DND-41 (cell line): ENCODE data around the gene PXK.

ENCODE experiments used
- ATAC-seq: fragments of 200-7000 bp; cut with Tn5 transposase; 3 replicates; pipeline ENCODE4 v1.9.1; 2021; ENCODE audit warnings: low read depth; ENCODE audit not compliant: insufficient read depth
- DNase-seq: peaks from one replicate; pipeline ENCODE4 v3.0.0-alpha.2; 2020
- H2AFZ ChIP-seq: 2 replicates; pipeline ENCODE4 v1.6.0; 2012; ENCODE audit warnings: low read depth, low read length
- H3K27ac ChIP-seq: 2 replicates; pipeline ENCODE4 v1.5.1; 2012; ENCODE audit warnings: low read length, inconsistent platforms
- H3K27me3 ChIP-seq: fragments of 200-600 bp; sonication (generic); 2 replicates; pipeline ENCODE4 v1.6.0; 2012; ENCODE audit warnings: low read length, mild to moderate bottlenecking, inconsistent platforms; ENCODE audit not compliant: insufficient read depth, poor library complexity
- H3K36me3 ChIP-seq: 2 replicates; pipeline ENCODE4 v1.5.1; 2012; ENCODE audit warnings: low read length, inconsistent platforms; ENCODE audit not compliant: insufficient read depth
- H3K4me1 ChIP-seq: 2 replicates; pipeline ENCODE4 v1.5.1; 2012; ENCODE audit warnings: mild to moderate bottlenecking, low read length; ENCODE audit not compliant: insufficient read depth
- H3K4me2 ChIP-seq: 2 replicates; pipeline ENCODE4 v1.6.0; 2012; ENCODE audit warnings: mild to moderate bottlenecking, moderate library complexity, low read length, inconsistent platforms; ENCODE audit not compliant: insufficient read depth
- H3K4me3 ChIP-seq, 2 experiments: fragments of 200-600 bp in 1 of 2; shearing (Covaris generic) in 1 of 2; 2 replicates each; pipeline ENCODE4 v1.5.1; 2012 to 2016; ENCODE audit warnings: inconsistent platforms in 2 of 2, low read length in 2 of 2, mild to moderate bottlenecking in 2 of 2, low read depth in 1 of 2, moderate library complexity in 1 of 2
- H3K79me2 ChIP-seq: 2 replicates; pipeline ENCODE4 v1.6.0; 2012; ENCODE audit warnings: low read length, inconsistent platforms; ENCODE audit not compliant: insufficient read depth
- H3K9ac ChIP-seq: 2 replicates; pipeline ENCODE4 v1.6.0; 2012; ENCODE audit warnings: low read depth, mild to moderate bottlenecking, inconsistent platforms, low read length, moderate library complexity
- H3K9me3 ChIP-seq: 2 replicates; pipeline ENCODE4 v1.5.1; 2012; ENCODE audit warnings: low read length, moderate library complexity, mild to moderate bottlenecking, inconsistent platforms; ENCODE audit not compliant: insufficient read depth, severe bottlenecking
- H4K20me1 ChIP-seq: 2 replicates; pipeline ENCODE4 v1.6.0; 2012; ENCODE audit warnings: low read length; ENCODE audit not compliant: insufficient read depth
- EZH2 ChIP-seq: IDR thresholded peaks from 3 replicates; pipeline ENCODE4 v1.6.1; 2012; ENCODE audit warnings: borderline replicate concordance, low read depth, mild to moderate bottlenecking, moderate library complexity, low read length, inconsistent platforms; ENCODE audit not compliant: severe bottlenecking
- TF ChIP-seq, protein P1 (sequence below): IDR thresholded peaks from 2 replicates; pipeline ENCODE4 v1.5.1; 2012; ENCODE audit warnings: borderline replicate concordance, low read length, moderate library complexity, mild to moderate bottlenecking; ENCODE audit not compliant: poor library complexity, severe bottlenecking; ENCODE audit errors: extremely low read depth

Gene PXK

DNA sequence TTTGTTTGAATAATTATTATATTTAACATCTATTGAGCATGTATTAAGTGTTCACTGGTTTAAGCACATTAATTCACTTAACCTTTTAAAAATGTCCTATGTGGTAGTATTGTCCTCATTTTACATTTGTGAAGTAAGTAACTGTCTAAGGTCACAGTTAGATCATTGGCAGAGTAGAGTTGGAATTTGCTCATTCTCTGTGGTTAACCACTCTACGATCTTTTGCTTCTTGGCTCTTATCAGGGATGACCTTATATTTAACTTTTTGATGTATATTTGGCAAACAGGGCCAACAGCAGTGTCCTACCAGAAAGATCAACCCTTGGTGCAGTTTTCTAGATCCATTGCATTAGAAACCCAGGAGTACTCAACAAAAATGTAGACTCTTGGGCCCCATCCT is 34.0 kb downstream of the PXK start:
- Histone ChIP-seq H4K20me1 (peaks cover 23% of the 10 kb centered on the region), H3K4me1 (no peaks in the 10 kb centered on the region), H3K4me2 (no peak overlapping the region), H3K79me2 (peaks cover 96% of the 10 kb centered on the region), H3K4me3 (no peak overlapping the region), H2AFZ (no peak overlapping the region), H3K27ac (no peak overlapping the region), H3K36me3 (peaks cover 39% of the 10 kb centered on the region), H3K9me3 (no peaks in the 10 kb centered on the region), H3K27me3 (no peaks in the 10 kb centered on the region), H3K9ac (no peak overlapping the region)
- no peak for DNase-seq
- TF ChIP-seq EZH2: no peak
- TF ChIP-seq, protein P1, sequence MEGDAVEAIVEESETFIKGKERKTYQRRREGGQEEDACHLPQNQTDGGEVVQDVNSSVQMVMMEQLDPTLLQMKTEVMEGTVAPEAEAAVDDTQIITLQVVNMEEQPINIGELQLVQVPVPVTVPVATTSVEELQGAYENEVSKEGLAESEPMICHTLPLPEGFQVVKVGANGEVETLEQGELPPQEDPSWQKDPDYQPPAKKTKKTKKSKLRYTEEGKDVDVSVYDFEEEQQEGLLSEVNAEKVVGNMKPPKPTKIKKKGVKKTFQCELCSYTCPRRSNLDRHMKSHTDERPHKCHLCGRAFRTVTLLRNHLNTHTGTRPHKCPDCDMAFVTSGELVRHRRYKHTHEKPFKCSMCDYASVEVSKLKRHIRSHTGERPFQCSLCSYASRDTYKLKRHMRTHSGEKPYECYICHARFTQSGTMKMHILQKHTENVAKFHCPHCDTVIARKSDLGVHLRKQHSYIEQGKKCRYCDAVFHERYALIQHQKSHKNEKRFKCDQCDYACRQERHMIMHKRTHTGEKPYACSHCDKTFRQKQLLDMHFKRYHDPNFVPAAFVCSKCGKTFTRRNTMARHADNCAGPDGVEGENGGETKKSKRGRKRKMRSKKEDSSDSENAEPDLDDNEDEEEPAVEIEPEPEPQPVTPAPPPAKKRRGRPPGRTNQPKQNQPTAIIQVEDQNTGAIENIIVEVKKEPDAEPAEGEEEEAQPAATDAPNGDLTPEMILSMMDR: no peak
- no peak for ATAC-seq

DNA sequence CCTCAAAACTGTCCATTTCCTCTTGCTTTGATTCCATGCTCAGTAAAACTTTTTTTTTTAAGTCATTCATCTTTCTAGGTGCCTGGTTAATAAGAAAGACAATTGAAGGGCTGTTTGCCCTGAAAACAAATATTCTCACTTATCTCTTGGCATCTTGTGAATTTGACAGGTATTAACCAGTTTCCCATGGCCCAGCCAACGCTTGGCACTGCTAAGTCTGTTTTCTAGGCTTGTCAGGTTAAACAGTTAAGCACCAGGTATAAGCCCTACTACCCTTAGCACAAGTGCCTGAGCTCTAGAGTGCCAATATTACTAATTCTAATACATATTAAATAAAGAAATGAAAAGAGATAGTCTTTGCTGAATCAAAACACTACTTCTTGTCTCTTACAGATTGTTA is 36.3 kb downstream of the PXK start:
- no peak overlapping the region for H3K4me2 ChIP-seq
- H3K27me3 ChIP-seq: no peaks in the 10 kb centered on the region
- no peak overlapping the region for H2AFZ ChIP-seq
- TF ChIP-seq, protein P1: no peak
- TF ChIP-seq EZH2: no peak
- H3K9ac ChIP-seq: no peak overlapping the region
- DNase-seq (no peak), ATAC-seq (no peak)
- no peaks in the 10 kb centered on the region for H3K4me1 ChIP-seq
- no peak overlapping the region for H3K4me3 ChIP-seq
- peaks cover 43% of the 10 kb centered on the region for H3K36me3 ChIP-seq
- H3K27ac ChIP-seq: no peak overlapping the region
- H3K9me3 ChIP-seq: no peaks in the 10 kb centered on the region
- peaks cover 19% of the 10 kb centered on the region for H4K20me1 ChIP-seq
- peaks cover 86% of the 10 kb centered on the region for H3K79me2 ChIP-seq

DNA sequence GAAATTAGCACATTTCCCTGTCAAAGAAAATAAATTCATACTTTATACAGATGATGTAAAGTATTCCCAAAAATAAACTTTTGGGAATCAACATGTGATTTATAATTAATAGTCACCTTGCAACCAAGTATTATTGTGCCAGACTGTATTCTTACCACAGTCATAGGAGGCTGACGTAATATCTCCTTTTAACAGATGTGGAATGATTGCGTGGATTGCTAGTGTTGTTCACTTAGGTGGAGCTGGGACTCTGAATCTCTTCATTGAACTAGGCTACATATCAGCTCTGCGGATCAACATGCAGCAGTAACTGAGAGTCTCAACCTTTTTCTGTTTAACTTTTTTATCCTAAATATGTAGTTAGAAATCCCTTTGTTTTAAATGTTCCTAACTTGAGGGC is 37.2 kb downstream of the PXK start:
- Histone ChIP-seq H3K27ac (no peak overlapping the region), H3K9me3 (no peaks in the 10 kb centered on the region), H3K36me3 (peaks cover 47% of the 10 kb centered on the region), H4K20me1 (peaks cover 19% of the 10 kb centered on the region), H3K9ac (no peak overlapping the region), H3K4me2 (no peak overlapping the region), H3K79me2 (peaks cover 78% of the 10 kb centered on the region), H3K27me3 (no peaks in the 10 kb centered on the region), H3K4me1 (no peaks in the 10 kb centered on the region), H3K4me3 (no peak overlapping the region), H2AFZ (no peak overlapping the region)
- TF ChIP-seq, protein P1: no peak
- TF ChIP-seq EZH2: no peak
- DNase-seq (no peak), ATAC-seq (no peak)

DNA sequence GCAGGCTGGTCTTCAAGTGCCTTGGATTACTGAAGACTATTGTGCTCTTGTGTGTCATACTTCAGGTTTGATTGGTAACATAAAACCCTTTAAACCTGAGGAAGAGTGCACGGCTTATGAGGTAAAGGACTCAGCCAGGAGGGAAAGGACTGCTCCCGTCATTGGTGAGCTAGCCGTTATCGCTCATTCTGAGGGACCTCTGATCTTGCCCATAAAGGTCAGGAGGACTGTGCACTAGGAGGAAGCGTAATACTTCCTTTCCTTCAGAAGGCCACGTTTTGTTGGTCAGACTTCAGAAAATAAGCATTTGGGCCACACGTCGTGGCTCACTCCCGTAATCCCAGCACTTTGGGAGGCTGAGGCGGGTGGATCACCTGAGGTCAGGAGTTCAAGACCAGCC is 37.7 kb downstream of the PXK start:
- Histone ChIP-seq H3K4me2 (no peak overlapping the region), H2AFZ (no peak overlapping the region), H3K4me3 (no peak overlapping the region), H3K9me3 (no peaks in the 10 kb centered on the region), H3K79me2 (peaks cover 78% of the 10 kb centered on the region), H3K27me3 (no peaks in the 10 kb centered on the region), H3K27ac (0 out of 2 replicates have a peak overlapping the region, but pooled peaks have one; percentile 28), H3K36me3 (peaks cover 48% of the 10 kb centered on the region), H3K9ac (no peak overlapping the region), H4K20me1 (peaks cover 15% of the 10 kb centered on the region), H3K4me1 (no peaks in the 10 kb centered on the region)
- DNase-seq: no peak
- TF ChIP-seq, protein P1: no peak
- no peak for TF ChIP-seq EZH2
- no peak for ATAC-seq
